Fibroblast of lung (primary cell): ENCODE results near the gene MLYCD. TPM values are rescaled to one million over a fixed set of nuclear protein-coding genes. Genes with fewer than 3 reads are reported as not detected.

Experiments used
- polyA plus RNA-seq, 2 donors: library from polyadenylated mRNA; depleted of rRNA in 1 of 2; stranded (reverse) in 1 of 2; unstranded in 1 of 2; fragments of >200 nt; gene quantifications; 2 replicates each; pipeline ENCODE4 v1.2.1, GENCODE V29; 2011 to 2012; ENCODE audit warnings: missing spikeins in 1 of 2
- total RNA-seq: library from RNA; depleted of rRNA; stranded (reverse); fragments of >200 nt; gene quantifications from 2 replicates; pipeline ENCODE4 v1.2.1, GENCODE V29; 2014

Gene MLYCD
- total and polyA plus RNA-seq, 2 donors (not counting 1 experiment from before 2014, with no cell fraction given) = 1.0 to 3.8 TPM

Other genes starting within 250 kb of the MLYCD start
- gene HSBP1, start 91.1 kb upstream of the MLYCD start, total RNA-seq = 111 and 184 TPM in 2 replicates
- 135 and 169 TPM in 2 replicates for gene HSBP1, start 91.1 kb upstream of the MLYCD start, polyA plus RNA-seq
- 3.6 and 6.6 TPM in 2 replicates for gene OSGIN1, start 54.1 kb downstream of the MLYCD start, total RNA-seq
- gene OSGIN1, start 54.1 kb downstream of the MLYCD start, polyA plus RNA-seq = 2.1 and 5.5 TPM in 2 replicates
- gene NECAB2, start 69.1 kb downstream of the MLYCD start, total RNA-seq = under 0.01 and 0.17 TPM in 2 replicates
- gene NECAB2, start 69.1 kb downstream of the MLYCD start, polyA plus RNA-seq = 0.03 and 0.41 TPM in 2 replicates
- gene SLC38A8, start 143.7 kb downstream of the MLYCD start, total RNA-seq = not detected in 2 replicates
- gene SLC38A8, start 143.7 kb downstream of the MLYCD start, polyA plus RNA-seq = not detected in 2 replicates
- gene MBTPS1, start 217.8 kb downstream of the MLYCD start, total RNA-seq = 96.0 and 109 TPM in 2 replicates
- 65.9 and 80.3 TPM in 2 replicates for gene MBTPS1, start 217.8 kb downstream of the MLYCD start, polyA plus RNA-seq
- gene HSDL1, start 246.1 kb downstream of the MLYCD start, total RNA-seq = 21.8 and 24.8 TPM in 2 replicates
- 18.3 and 23.6 TPM in 2 replicates for gene HSDL1, start 246.1 kb downstream of the MLYCD start, polyA plus RNA-seq
- not detected in 2 replicates for gene DNAAF1, start 246.2 kb downstream of the MLYCD start, total RNA-seq
- not detected in 2 replicates for gene DNAAF1, start 246.2 kb downstream of the MLYCD start, polyA plus RNA-seq